Effector memory CD4-positive, alpha-beta T cell (primary cell): ENCODE data around the gene TNFRSF8.

Source experiments
- DNase-seq, 3 donors: peaks; one replicate each; pipeline ENCODE4 v3.0.0-alpha.2; 2020
- H3K27ac ChIP-seq: 2 replicates; pipeline ENCODE4 v1.7.0; 2013; ENCODE audit warnings: mild to moderate bottlenecking, low read length, moderate library complexity; ENCODE audit not compliant: insufficient read depth, poor library complexity, severe bottlenecking
- H3K27me3 ChIP-seq: replicated peaks from 2 replicates; pipeline ENCODE4 v1.7.0; 2013; ENCODE audit warnings: mild to moderate bottlenecking, low read length; ENCODE audit not compliant: insufficient read depth, control insufficient read depth, poor library complexity, severe bottlenecking
- H3K36me3 ChIP-seq: 2 replicates; pipeline ENCODE4 v1.7.0; 2013; ENCODE audit warnings: mild to moderate bottlenecking, low read length, moderate library complexity; ENCODE audit not compliant: control insufficient read depth, insufficient read depth
- H3K4me1 ChIP-seq: 2 replicates; pipeline ENCODE4 v1.7.0; 2013; ENCODE audit warnings: low read length, mild to moderate bottlenecking; ENCODE audit not compliant: control insufficient read depth, insufficient read depth, poor library complexity, severe bottlenecking
- H3K4me3 ChIP-seq: 2 replicates; pipeline ENCODE4 v1.7.0; 2013; ENCODE audit warnings: low read length, low read depth, mild to moderate bottlenecking; ENCODE audit not compliant: insufficient read depth, poor library complexity, severe bottlenecking
- H3K9me3 ChIP-seq: 2 replicates; pipeline ENCODE4 v1.7.0; 2013; ENCODE audit warnings: mild to moderate bottlenecking, low read length, moderate library complexity; ENCODE audit not compliant: control insufficient read depth

TNFRSF8 gene

GRCh38 chr1:12180903-12181302, 117.8 kb downstream of the TNFRSF8 start:
- Histone ChIP-seq H3K9me3 (no peaks in the 10 kb centered on the region), H3K27me3 (no peaks in the 10 kb centered on the region), H3K4me1 (peaks cover 87% of the 10 kb centered on the region), H3K27ac (peak overlapping the region; percentile 40), H3K36me3 (peaks cover 24% of the 10 kb centered on the region), H3K4me3 (no peak overlapping the region)
- DNase-seq: no peak

DNA sequence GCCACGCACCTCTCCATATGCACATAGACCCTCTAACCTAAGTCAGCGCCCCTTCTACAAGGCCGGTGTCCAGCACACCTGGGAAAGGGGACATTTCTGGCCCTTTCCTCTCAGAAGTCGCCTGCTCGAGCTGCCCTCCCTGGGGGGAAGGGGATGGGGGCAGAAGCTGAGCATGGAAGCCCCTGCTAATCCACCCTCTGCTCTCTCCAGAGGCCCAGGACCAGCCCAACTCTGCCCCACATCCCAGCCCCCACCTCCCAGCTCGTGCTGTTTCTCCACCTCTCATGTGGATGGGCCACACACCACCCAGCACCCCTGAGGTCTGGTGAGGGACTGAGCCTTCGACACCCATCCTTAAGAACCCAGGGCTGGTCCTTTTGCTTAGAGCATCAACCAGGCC, 118.5 kb downstream of the TNFRSF8 start:
- Histone ChIP-seq H3K36me3 (peaks cover 28% of the 10 kb centered on the region), H3K27ac (peak overlapping the region; percentile 49), H3K4me3 (no peak overlapping the region), H3K9me3 (no peaks in the 10 kb centered on the region), H3K4me1 (peaks cover 84% of the 10 kb centered on the region), H3K27me3 (no peaks in the 10 kb centered on the region)
- no peak for DNase-seq

- Histone ChIP-seq H3K4me1 (peaks cover 78% of the 10 kb centered on the region), H3K36me3 (peaks cover 30% of the 10 kb centered on the region), H3K4me3 (no peak overlapping the region)
These were observed 119.4 kb downstream of the TNFRSF8 start for GRCh38 chr1:12182410-12182984.

GRCh38 chr1:12183095-12183794, 120.1 kb downstream of the TNFRSF8 start:
- H3K4me3 ChIP-seq: no peak overlapping the region
- H3K9me3 ChIP-seq: no peaks in the 10 kb centered on the region
- H3K4me1 ChIP-seq: peaks cover 76% of the 10 kb centered on the region
- H3K36me3 ChIP-seq: peaks cover 37% of the 10 kb centered on the region
- no peaks in the 10 kb centered on the region for H3K27me3 ChIP-seq
- DNase-seq: no peak
- peak overlapping the region; percentile 57 for H3K27ac ChIP-seq

More at GRCh38 chr1:12182410-12182984, 119.4 kb downstream of the TNFRSF8 start:
- peak overlapping the region; percentile 57 for H3K27ac ChIP-seq
- H3K9me3 ChIP-seq: no peaks in the 10 kb centered on the region
- DNase-seq: no peak
- no peaks in the 10 kb centered on the region for H3K27me3 ChIP-seq

- H3K36me3 ChIP-seq: peaks cover 45% of the 10 kb centered on the region
- H3K27me3 ChIP-seq: no peaks in the 10 kb centered on the region
- no peaks in the 10 kb centered on the region for H3K9me3 ChIP-seq
- peak overlapping the region; percentile 54 for H3K27ac ChIP-seq
- H3K4me3 ChIP-seq: no peak overlapping the region
- DNase-seq: no peak
- H3K4me1 ChIP-seq: peaks cover 67% of the 10 kb centered on the region
These were observed 121.0 kb downstream of the TNFRSF8 start for GRCh38 chr1:12184008-12184681.

DNA sequence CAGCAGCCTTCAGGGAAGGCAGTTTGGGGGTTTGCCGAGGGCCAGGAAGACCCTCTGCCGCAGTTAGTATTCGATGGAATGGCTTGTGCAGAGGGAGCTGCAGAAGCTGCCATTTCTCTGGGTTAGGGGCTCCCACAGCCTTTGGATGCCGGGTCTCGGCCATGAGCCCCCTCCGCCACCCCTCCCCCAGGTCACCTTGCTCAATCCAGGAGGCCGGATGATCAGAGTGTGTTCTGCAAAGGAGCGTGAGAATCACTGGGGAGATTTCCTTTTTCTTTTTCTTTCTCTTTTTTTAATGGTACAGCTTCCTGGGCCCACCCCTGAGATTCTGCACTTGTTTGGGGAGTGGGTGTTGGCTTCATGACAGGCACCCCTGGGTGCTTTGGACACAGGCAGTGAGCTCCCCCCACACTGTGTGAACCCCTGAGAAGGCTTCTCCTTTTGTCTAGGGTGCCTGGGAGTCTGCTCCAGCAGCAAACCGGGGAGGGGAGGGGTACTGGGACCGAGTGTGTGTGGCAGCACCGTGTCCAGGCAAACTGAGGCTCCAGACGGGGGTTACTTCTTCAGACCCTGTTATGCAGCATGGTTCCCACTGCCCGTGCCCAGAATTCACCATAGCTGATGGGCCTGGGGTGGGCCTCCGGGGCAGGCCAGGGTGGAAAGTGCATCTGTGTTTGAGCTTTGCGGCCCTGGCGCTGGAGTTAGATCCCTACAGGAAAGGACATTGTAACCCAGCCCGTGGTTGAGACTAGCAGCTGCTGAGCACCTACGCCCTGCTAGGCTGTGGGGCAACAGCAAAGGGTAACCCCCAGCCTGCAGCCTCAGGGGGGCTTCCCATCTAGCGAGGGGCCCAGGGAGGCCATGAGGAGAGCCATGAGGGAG, 122.2 kb downstream of the TNFRSF8 start:
- no peak overlapping the region for H3K4me3 ChIP-seq
- no peaks in the 10 kb centered on the region for H3K9me3 ChIP-seq
- peaks cover 56% of the 10 kb centered on the region for H3K4me1 ChIP-seq
- no peaks in the 10 kb centered on the region for H3K27me3 ChIP-seq
- H3K36me3 ChIP-seq: peaks cover 49% of the 10 kb centered on the region
- H3K27ac ChIP-seq: peak overlapping the region; percentile 54
- no peak for DNase-seq

DNA sequence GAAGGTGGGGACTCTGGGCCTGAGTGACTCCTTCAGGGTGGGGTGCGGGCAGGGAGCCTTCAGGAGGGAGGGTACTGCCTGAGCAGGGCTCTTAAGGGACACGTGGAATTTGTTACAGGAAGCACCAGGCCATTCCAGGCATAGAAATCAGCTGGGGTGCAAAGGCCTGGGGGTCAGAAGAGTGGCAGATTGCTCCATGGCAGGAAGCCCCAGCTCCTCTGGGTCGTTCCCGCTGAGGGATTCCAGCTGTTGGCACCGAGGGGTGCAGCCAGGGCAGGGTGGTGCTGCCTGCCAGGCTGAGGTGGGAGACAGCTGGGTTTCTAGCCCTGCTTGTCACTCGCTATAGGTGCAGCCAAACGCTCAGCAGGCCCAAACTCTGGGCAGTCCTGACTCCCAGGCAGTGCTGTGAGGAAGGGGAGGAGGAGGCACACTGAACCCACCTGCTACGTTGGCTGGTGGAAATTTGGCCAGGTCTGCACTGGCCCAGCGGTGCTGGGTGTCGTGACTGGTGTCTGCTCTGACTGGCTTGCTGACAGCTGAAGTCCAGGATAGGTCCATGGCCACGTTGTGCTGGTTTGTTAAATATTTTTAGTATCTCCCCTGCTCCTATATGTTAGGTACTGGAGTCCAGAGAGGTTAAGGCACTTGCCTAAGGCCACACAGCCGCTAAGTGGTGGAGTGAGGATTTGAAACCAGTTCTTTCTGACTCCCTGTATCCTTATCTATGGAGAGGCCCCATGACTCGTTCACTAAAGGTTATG, 123.0 kb downstream of the TNFRSF8 start:
- DNase-seq: no peak
- H3K27me3 ChIP-seq: no peaks in the 10 kb centered on the region

DNA sequence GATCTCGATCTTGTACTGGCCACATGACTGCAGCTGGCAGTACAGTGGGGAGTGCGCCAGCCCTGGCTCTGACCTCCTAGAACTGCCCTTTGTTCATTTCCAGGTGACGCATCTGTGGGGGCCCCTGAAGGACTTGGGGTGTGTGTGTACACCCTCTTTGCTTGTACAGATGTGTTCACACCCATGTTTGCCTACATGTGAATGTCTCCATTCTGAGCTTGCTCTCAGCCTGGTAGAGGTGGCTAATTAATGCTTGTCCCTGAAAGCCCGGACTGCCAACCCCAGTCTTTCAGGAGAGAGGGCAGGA, 123.5 kb downstream of the TNFRSF8 start:
- Histone ChIP-seq H3K36me3 (peaks cover 53% of the 10 kb centered on the region), H3K27me3 (no peaks in the 10 kb centered on the region), H3K4me1 (peaks cover 44% of the 10 kb centered on the region)

More for the DNA sequence above, 123.0 kb downstream of the TNFRSF8 start:
- Histone ChIP-seq H3K4me3 (no peak overlapping the region), H3K9me3 (no peaks in the 10 kb centered on the region), H3K27ac (peak overlapping the region; percentile 19), H3K36me3 (peaks cover 53% of the 10 kb centered on the region), H3K4me1 (peaks cover 48% of the 10 kb centered on the region)

DNA sequence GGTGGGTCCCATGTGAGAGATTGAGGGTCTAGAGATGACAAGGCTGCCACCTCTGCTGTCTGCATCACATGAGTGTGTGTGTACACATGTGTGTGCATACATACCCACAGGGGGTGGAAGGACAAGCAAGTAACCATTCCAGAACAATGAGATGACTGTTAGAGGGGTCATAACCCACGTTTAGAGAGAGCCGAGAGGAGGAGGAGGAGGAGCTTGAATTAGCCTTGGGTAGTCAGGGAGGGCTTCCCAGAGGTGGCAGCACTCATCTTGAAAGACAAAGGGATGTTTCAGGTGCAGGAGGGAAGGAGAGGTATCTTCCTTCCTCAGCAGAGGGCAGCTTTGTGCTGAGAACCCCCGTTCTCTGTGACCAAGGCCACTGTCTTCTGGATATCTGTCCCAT, 125.0 kb downstream of the TNFRSF8 start:
- Histone ChIP-seq H3K4me1 (peaks cover 35% of the 10 kb centered on the region), H3K4me3 (no peak overlapping the region), H3K9me3 (no peaks in the 10 kb centered on the region), H3K27me3 (no peaks in the 10 kb centered on the region), H3K27ac (peak overlapping the region; percentile 43), H3K36me3 (peaks cover 59% of the 10 kb centered on the region)
- no peak for DNase-seq

More for the DNA sequence above, 123.5 kb downstream of the TNFRSF8 start:
- Histone ChIP-seq H3K9me3 (no peaks in the 10 kb centered on the region), H3K4me3 (no peak overlapping the region), H3K27ac (peak overlapping the region; percentile 38)
- DNase-seq: no peak
